DOHH2 (cell line): Measurements from ENCODE around the gene ZYX.

Source experiments
- H3F3A ChIP-seq: fragments of 200-600 bp; sonication (generic), shearing (Covaris generic); 2 replicates; pipeline ENCODE4 v1.6.0; 2016; ENCODE audit warnings: antibody characterized with exemption, mild to moderate bottlenecking; ENCODE audit not compliant: control insufficient read depth, insufficient read depth
- H3K27ac ChIP-seq: fragments of 200-600 bp; sonication (generic); 2 replicates; pipeline ENCODE4 v1.5.1; 2014; ENCODE audit warnings: low read depth, mild to moderate bottlenecking, low read length, moderate library complexity
- H3K27me3 ChIP-seq: fragments of 200-600 bp; sonication (generic); 2 replicates; pipeline ENCODE4 v1.6.1; 2014; ENCODE audit warnings: mild to moderate bottlenecking, low read length, mixed read lengths; ENCODE audit not compliant: control insufficient read depth
- H3K36me3 ChIP-seq: fragments of 200-600 bp; sonication (generic); 2 replicates; pipeline ENCODE4 v1.6.1; 2014; ENCODE audit warnings: mild to moderate bottlenecking, low read length, moderate library complexity, mixed read lengths; ENCODE audit not compliant: control insufficient read depth
- H3K4me1 ChIP-seq: fragments of 200-600 bp; sonication (generic); 2 replicates; pipeline ENCODE4 v1.6.1; 2014; ENCODE audit warnings: mild to moderate bottlenecking, low read length, mixed read lengths; ENCODE audit not compliant: control insufficient read depth
- H3K4me2 ChIP-seq: fragments of 200-600 bp; sonication (generic); 2 replicates; pipeline ENCODE4 v1.6.0; 2014; ENCODE audit warnings: mild to moderate bottlenecking, low read length, moderate library complexity
- H3K4me3 ChIP-seq: fragments of 200-600 bp; sonication (generic); 2 replicates; pipeline ENCODE4 v1.5.1; 2014; ENCODE audit warnings: mild to moderate bottlenecking, low read length, mixed read lengths
- H3K79me2 ChIP-seq: fragments of 200-600 bp; sonication (generic); 2 replicates; pipeline ENCODE4 v1.6.1; 2014; ENCODE audit warnings: mild to moderate bottlenecking, low read length, mixed read lengths; ENCODE audit not compliant: control insufficient read depth
- H3K9me2 ChIP-seq: fragments of 200-600 bp; sonication (generic); replicated peaks from 2 replicates; pipeline ENCODE4 v1.6.1; 2014; ENCODE audit warnings: mild to moderate bottlenecking, low read length, mixed read lengths; ENCODE audit not compliant: control insufficient read depth
- H3K9me3 ChIP-seq: fragments of 200-600 bp; sonication (generic); 2 replicates; pipeline ENCODE4 v1.6.1; 2014; ENCODE audit warnings: antibody characterized with exemption, low read length, mixed read lengths; ENCODE audit not compliant: control insufficient read depth, insufficient read depth
- H4K20me1 ChIP-seq: fragments of 200-600 bp; sonication (generic); 2 replicates; pipeline ENCODE4 v1.6.0; 2014; ENCODE audit warnings: low read depth, mild to moderate bottlenecking, antibody characterized with exemption, low read length, moderate library complexity; ENCODE audit not compliant: control insufficient read depth, insufficient read depth
- CTCF ChIP-seq: fragments of 200-600 bp; sonication (generic); IDR thresholded peaks from one replicate; pipeline ENCODE4 v1.5.1; 2014; ENCODE audit warnings: antibody characterized with exemption, mild to moderate bottlenecking, low read depth, low read length; ENCODE audit not compliant: poor library complexity, severe bottlenecking
- EZH2phosphoT487 ChIP-seq: fragments of 200-600 bp; sonication (generic); IDR thresholded peaks from 2 replicates; pipeline ENCODE4 v1.6.1; 2017; ENCODE audit warnings: borderline replicate concordance, mild to moderate bottlenecking, antibody characterized with exemption, low read length, moderate library complexity, mixed read lengths

The ZYX gene

GRCh38 chr7:143406002-143406357, 24.8 kb downstream of the ZYX start:
- H3K9me3 ChIP-seq: no peaks in the 10 kb centered on the region
- no peaks in the 10 kb centered on the region for H3K79me2 ChIP-seq
- H3K4me2 ChIP-seq: no peak overlapping the region
- H4K20me1 ChIP-seq: no peaks in the 10 kb centered on the region
- H3K4me1 ChIP-seq: peaks cover 21% of the 10 kb centered on the region
- H3K27ac ChIP-seq: no peak overlapping the region
- H3K27me3 ChIP-seq: peaks cover 54% of the 10 kb centered on the region
- no peaks in the 10 kb centered on the region for H3K9me2 ChIP-seq
- H3K36me3 ChIP-seq: no peaks in the 10 kb centered on the region
- no peaks in the 10 kb centered on the region for H3F3A ChIP-seq
- H3K4me3 ChIP-seq: no peak overlapping the region
- no peak for TF ChIP-seq EZH2phosphoT487
- no peak for TF ChIP-seq CTCF

GRCh38 chr7:143407287-143408251, 26.4 kb downstream of the ZYX start:
- Histone ChIP-seq H3K4me1 (peaks cover 21% of the 10 kb centered on the region), H3K27me3 (peaks cover 53% of the 10 kb centered on the region), H3K4me2 (peak overlapping the region; percentile 3; the same call in 1 of the 2 replicates), H3K36me3 (no peaks in the 10 kb centered on the region), H3K79me2 (no peaks in the 10 kb centered on the region), H3K4me3 (no peak overlapping the region), H3F3A (no peaks in the 10 kb centered on the region), H4K20me1 (no peaks in the 10 kb centered on the region), H3K9me2 (no peaks in the 10 kb centered on the region), H3K27ac (no peak overlapping the region), H3K9me3 (no peaks in the 10 kb centered on the region)
- TF ChIP-seq CTCF: no peak
- TF ChIP-seq EZH2phosphoT487: no peak

- Histone ChIP-seq H3K9me2 (no peaks in the 10 kb centered on the region), H3K36me3 (no peaks in the 10 kb centered on the region), H3K27ac (no peak overlapping the region), H3K4me2 (no peak overlapping the region; the same call in 1 of the 2 replicates), H3K4me1 (peaks cover 21% of the 10 kb centered on the region), H3K79me2 (no peaks in the 10 kb centered on the region), H3K27me3 (peaks cover 49% of the 10 kb centered on the region), H4K20me1 (no peaks in the 10 kb centered on the region), H3K4me3 (no peak overlapping the region), H3F3A (no peaks in the 10 kb centered on the region), H3K9me3 (no peaks in the 10 kb centered on the region)
- no peak for TF ChIP-seq CTCF
Observed at GRCh38 chr7:143408252-143408685, 27.1 kb downstream of the ZYX start.
